Spleen (tissue), 11 donors: Measurements from ENCODE around the gene TAL2. TPM values are rescaled to one million over a fixed set of nuclear protein-coding genes. Genes with fewer than 3 reads are reported as not detected.

ENCODE experiments used
- DNase-seq: peaks from one replicate; pipeline ENCODE4 v3.0.0-alpha.2; 2020
- H3K27ac ChIP-seq, 8 donors: fragments of 200-600 bp; sonication (generic) in 7 of 8; 1 replicate in 4 of 8; 2 replicates in 4 of 8; pipeline versions ENCODE4 v1.5.0 to v1.8.0; 2016 to 2021; ENCODE audit warnings: inconsistent platforms in 4 of 8, mild to moderate bottlenecking in 4 of 8, moderate library complexity in 1 of 8
- H3K27me3 ChIP-seq, 7 donors: fragments of 200-600 bp; sonication (generic) in 6 of 7; replicated peaks in 1 of 7; 1 replicate in 4 of 7; 2 replicates in 3 of 7; pipeline versions ENCODE4 v1.5.0 to v1.8.0; 2016 to 2021; ENCODE audit warnings: inconsistent platforms in 3 of 7, mild to moderate bottlenecking in 1 of 7
- H3K36me3 ChIP-seq, 6 donors: fragments of 200-600 bp; sonication (generic) in 5 of 6; 1 replicate in 4 of 6; 2 replicates in 2 of 6; pipeline versions ENCODE4 v1.5.0 to v1.8.0; 2016 to 2021; ENCODE audit warnings: inconsistent platforms in 2 of 6
- H3K4me1 ChIP-seq, 6 donors: fragments of 200-600 bp; sonication (generic) in 5 of 6; 1 replicate in 3 of 6; 2 replicates in 3 of 6; pipeline versions ENCODE4 v1.5.0 to v1.8.0; 2016 to 2021; ENCODE audit warnings: inconsistent platforms in 3 of 6
- H3K4me3 ChIP-seq, 8 donors: fragments of 200-600 bp; sonication (generic) in 7 of 8; 1 replicate in 4 of 8; 2 replicates in 4 of 8; pipeline versions ENCODE4 v1.5.0 to v1.8.0; 2016 to 2021; ENCODE audit warnings: inconsistent platforms in 4 of 8, mild to moderate bottlenecking in 4 of 8, moderate library complexity in 2 of 8
- H3K9me3 ChIP-seq, 8 donors: fragments of 200-600 bp; sonication (generic) in 7 of 8; 1 replicate in 4 of 8; 2 replicates in 4 of 8; pipeline versions ENCODE4 v1.5.0 to v1.8.0; 2016 to 2021; ENCODE audit warnings: inconsistent platforms in 4 of 8
- CTCF ChIP-seq, 11 experiments: fragments of 200-600 bp in 7 of 11; fragments of 450-650 bp in 4 of 11; sonication (generic) in 4 of 11; IDR thresholded peaks in 8 of 11; conservative IDR thresholded peaks in 3 of 11; 1 replicate in 7 of 11; 2 replicates in 4 of 11; pipeline versions ENCODE4 v1.4.0 to v1.8.0; 2016 to 2021; ENCODE audit warnings: antibody characterized with exemption in 11 of 11, inconsistent platforms in 4 of 11, mild to moderate bottlenecking in 1 of 11
- POLR2A ChIP-seq, 3 donors: fragments of 450-650 bp; IDR thresholded peaks; one replicate each; pipeline ENCODE4 v1.5.1; 2017; ENCODE audit warnings: antibody characterized with exemption in 3 of 3, mild to moderate bottlenecking in 1 of 3
- POLR2AphosphoS5 ChIP-seq, 3 donors: sonication (generic); formaldehyde crosslinking; IDR thresholded peaks; one replicate each; pipeline ENCODE4 v1.5.1; 2017; ENCODE audit warnings: antibody characterized with exemption in 3 of 3
- WGBS, 5 donors: extraction: QIAGEN DNeasy Blood & Tissue Kit in 3 of 5; methylation state at CpG; one replicate each; pipeline versions ENCODE4 v1.1.5 to v1.1.7; 2013 to 2018; 5-methylcytosine and 5-hydroxymethylcytosine counted together
- intact Hi-C: fragments of 100-400 bp; cut with DNase I; formaldehyde crosslinking; loops from one replicate; pipeline ENCODE4 v1.15.0; 2023; ENCODE audit warnings: low total_unique reads
- polyA plus RNA-seq, 3 donors: library from polyadenylated mRNA; stranded (reverse); fragments of 200-250 nt; gene quantifications; one replicate each; pipeline ENCODE4 v1.2.1, GENCODE V29; 2013
- total RNA-seq, 7 donors: library from RNA; depleted of rRNA in 3 of 7; stranded (reverse); fragments of >200 nt in 3 of 7; fragmentation: NEBNext Ultra II Directional in 4 of 7; extraction: Animal tissue kit (Norgen Biotek cat#: 25700) in 4 of 7; gene quantifications; one replicate each; pipeline versions ENCODE4 v1.1.0 to v1.2.1, GENCODE V29; 2016 to 2021
- donor health status: healthy with polysubstance abuse.
- donor health status: DM: no; HTN: no; CAD: no; lungs with moderate emphysema.
- donor health status: DM: no; HTN: no; CAD: no.
- donor health status: Bipolar disorder and iron deficiency.
- donor health status: healthy.
- donor health status: DM: no; HTN: no; CAD: no.
- donor health status: DM: yes; HTN: yes; CAD: no.

The TAL2 gene
- total and polyA plus RNA-seq, 10 donors: 0.22 to 0.54 TPM; not detected in 8

GRCh38 chr9:105643795-105644194 is 18.5 kb upstream of the TAL2 start:
- DNase-seq: no peak
- no peak overlapping the region for H3K27ac ChIP-seq
- H3K36me3 ChIP-seq: peaks cover 0 to 29% (median 3%) of the 10 kb centered on the region in 6 donors
- no peak overlapping the region for H3K4me3 ChIP-seq
- no peaks in the 10 kb centered on the region for H3K27me3 ChIP-seq
- no peak for TF ChIP-seq POLR2AphosphoS5 (IDR thresholded peaks at IDR 0.05)
- no peak for TF ChIP-seq POLR2A (IDR thresholded peaks at IDR 0.05)
- no peak for TF ChIP-seq CTCF (IDR thresholded peaks at IDR 0.05 in 8 of 11, conservative IDR thresholded peaks at IDR 0.05 in 3 of 11)
- H3K4me1 ChIP-seq: no peaks in the 10 kb centered on the region
- peaks cover 0 to 15% (median 0%) of the 10 kb centered on the region in 8 donors for H3K9me3 ChIP-seq
- intact Hi-C loops: no loop called here

GRCh38 chr9:105646879-105647594 is 15.2 kb upstream of the TAL2 start:
- DNase-seq: no peak
- Histone ChIP-seq H3K9me3 (peaks cover 0 to 6% (median 0%) of the 10 kb centered on the region in 8 donors), H3K27ac (no peak overlapping the region), H3K4me3 (no peak overlapping the region), H3K27me3 (no peaks in the 10 kb centered on the region), H3K36me3 (no peaks in the 10 kb centered on the region), H3K4me1 (no peaks in the 10 kb centered on the region)
- WGBS, 5 donors: 90 to 97% (median 95%) methylated on average over 7 of the region's 7 CpGs
- intact Hi-C loops: no loop called here
- TF ChIP-seq POLR2AphosphoS5 (IDR thresholded peaks at IDR 0.05): no peak
- no peak for TF ChIP-seq CTCF (IDR thresholded peaks at IDR 0.05 in 8 of 11, conservative IDR thresholded peaks at IDR 0.05 in 3 of 11)

GRCh38 chr9:105647595-105648349 is 14.5 kb upstream of the TAL2 start:
- Histone ChIP-seq H3K36me3 (no peaks in the 10 kb centered on the region), H3K27ac (no peak overlapping the region), H3K4me1 (no peaks in the 10 kb centered on the region), H3K4me3 (no peak overlapping the region), H3K9me3 (no peaks in the 10 kb centered on the region), H3K27me3 (no peaks in the 10 kb centered on the region)
- no peak for DNase-seq
- 85 to 93% (median 89%) methylated on average over 12 of the region's 12 CpGs for WGBS, 5 donors
- intact Hi-C loops: no loop called here
- TF ChIP-seq CTCF (IDR thresholded peaks at IDR 0.05 in 8 of 11, conservative IDR thresholded peaks at IDR 0.05 in 3 of 11) (no peak), POLR2AphosphoS5 (IDR thresholded peaks at IDR 0.05) (no peak), POLR2A (IDR thresholded peaks at IDR 0.05) (no peak)

- Histone ChIP-seq H3K4me1 (peaks cover 1 to 13% (median 11%) of the 10 kb centered on the region in 6 donors), H3K4me3 (no peak overlapping the region), H3K27me3 (peaks cover 0 to 17% (median 11%) of the 10 kb centered on the region in 7 donors), H3K36me3 (no peaks in the 10 kb centered on the region), H3K27ac (no peak overlapping the region), H3K9me3 (no peaks in the 10 kb centered on the region)
- TF ChIP-seq POLR2AphosphoS5 (IDR thresholded peaks at IDR 0.05) (no peak), POLR2A (IDR thresholded peaks at IDR 0.05) (no peak), CTCF (IDR thresholded peaks at IDR 0.05 in 8 of 11, conservative IDR thresholded peaks at IDR 0.05 in 3 of 11) (no peak)
- intact Hi-C loops: no loop called here
- DNase-seq: no peak
- WGBS, 5 donors: 70 to 81% (median 73%) methylated on average over 4 of the region's 4 CpGs
These were observed 10.5 kb upstream of the TAL2 start for GRCh38 chr9:105651806-105652205.
